ENCODE results near the gene LRRC59. TPM values are rescaled to one million over a fixed set of nuclear protein-coding genes. Genes with fewer than 3 reads are reported as not detected.
"Not testable (repeated sequence)": the region's sequence is repeated elsewhere in the genome, so short reads cannot be mapped to it uniquely, and the experiment has no call there.

LRRC59 gene
- total RNA-seq, 3 donors from 2014 or later (not counting 1 experiment from before 2014, with no cell fraction given), result 55.6 to 62.7 (median 56.0) TPM

- ATAC-seq (no peak), DNase-seq (no peak)
- intact Hi-C loops (cut with micrococcal nuclease), result no loop called here
- Histone ChIP-seq H3K36me3 (ENCODE audit: control insufficient read depth, insufficient read depth, low read length) (no peaks in the 10 kb centered on the region), H3K9me3 (ENCODE audit: control insufficient read depth, insufficient read depth, low read length) (no peaks in the 10 kb centered on the region), H3K27me3 (ENCODE audit: control insufficient read depth, insufficient read depth, low read length) (no peaks in the 10 kb centered on the region), H3K27ac (ENCODE audit: low read length) (no peak overlapping the region), H3K4me1 (ENCODE audit: control insufficient read depth, insufficient read depth, low read length) (no peaks in the 10 kb centered on the region), H3K4me3 (ENCODE audit: low read length) (no peak overlapping the region)
- Mint-ChIP-seq H3K4me3 (no peak overlapping the region), H3K36me3 (no peaks in the 10 kb centered on the region), H3K9me3 (peaks cover 0 to 3% of the 10 kb centered on the region in 2 donors), H3K27me3 (ENCODE audit: low read depth in 2 of 2) (peaks cover 7 to 21% of the 10 kb centered on the region in 2 donors), H3K4me1 (no peaks in the 10 kb centered on the region), H3K27ac (no peak overlapping the region)
- 87% methylated on average over 3 of the region's 3 CpGs for WGBS (ENCODE audit: insufficient coverage)
- TF ChIP-seq CTCF (IDR thresholded peaks at IDR 0.05), result no peak
Measured at GRCh38 chr17:50414808-50415207, 17.5 kb upstream of the LRRC59 start.

GRCh38 chr17:50412188-50412732 lies 14.9 kb upstream of the LRRC59 start:
- Mint-ChIP-seq H3K27ac (no peak overlapping the region), H3K36me3 (no peaks in the 10 kb centered on the region), H3K9me3 (no peaks in the 10 kb centered on the region), H3K27me3 (ENCODE audit: low read depth in 2 of 2) (peaks cover 0 to 12% of the 10 kb centered on the region in 2 donors), H3K4me3 (no peak overlapping the region), H3K4me1 (no peaks in the 10 kb centered on the region)
- ATAC-seq (no peak), DNase-seq (no peak)
- Histone ChIP-seq H3K4me1 (ENCODE audit: control insufficient read depth, insufficient read depth, low read length) (no peaks in the 10 kb centered on the region), H3K27ac (ENCODE audit: low read length) (no peak overlapping the region), H3K36me3 (ENCODE audit: control insufficient read depth, insufficient read depth, low read length) (no peaks in the 10 kb centered on the region), H3K4me3 (ENCODE audit: low read length) (no peak overlapping the region), H3K27me3 (ENCODE audit: control insufficient read depth, insufficient read depth, low read length) (no peaks in the 10 kb centered on the region), H3K9me3 (ENCODE audit: control insufficient read depth, insufficient read depth, low read length) (no peaks in the 10 kb centered on the region)
- intact Hi-C loops (cut with micrococcal nuclease), result no loop called here
- TF ChIP-seq CTCF (IDR thresholded peaks at IDR 0.05), result no peak
- 91% methylated on average over 4 of the region's 4 CpGs for WGBS (ENCODE audit: insufficient coverage)

GRCh38 chr17:50407921-50408320 lies 10.6 kb upstream of the LRRC59 start:
- no peak overlapping the region for H3K4me3 ChIP-seq (ENCODE audit: low read length)
- no peak overlapping the region for H3K27ac ChIP-seq (ENCODE audit: low read length)
- Mint-ChIP-seq H3K9me3 (no peaks in the 10 kb centered on the region), H3K27me3 (ENCODE audit: low read depth in 2 of 2) (peaks cover 22 to 26% of the 10 kb centered on the region in 2 donors), H3K36me3 (no peaks in the 10 kb centered on the region), H3K4me1 (no peaks in the 10 kb centered on the region), H3K4me3 (no peak overlapping the region), H3K27ac (no peak overlapping the region)
- ATAC-seq (no peak), DNase-seq (no peak)
- no peak for TF ChIP-seq CTCF (IDR thresholded peaks at IDR 0.05)
- H3K27me3 ChIP-seq (ENCODE audit: control insufficient read depth, insufficient read depth, low read length), result no peaks in the 10 kb centered on the region
- 86% methylated on average over 4 of the region's 4 CpGs for WGBS (ENCODE audit: insufficient coverage)
- no peaks in the 10 kb centered on the region for H3K36me3 ChIP-seq (ENCODE audit: control insufficient read depth, insufficient read depth, low read length)
- no peaks in the 10 kb centered on the region for H3K9me3 ChIP-seq (ENCODE audit: control insufficient read depth, insufficient read depth, low read length)
- H3K4me1 ChIP-seq (ENCODE audit: control insufficient read depth, insufficient read depth, low read length), result no peaks in the 10 kb centered on the region
- intact Hi-C loops (cut with micrococcal nuclease), result no loop called here

- Mint-ChIP-seq H3K27ac (no peak overlapping the region), H3K36me3 (no peaks in the 10 kb centered on the region), H3K4me1 (no peaks in the 10 kb centered on the region), H3K27me3 (ENCODE audit: low read depth in 2 of 2) (peaks cover 22 to 23% of the 10 kb centered on the region in 2 donors), H3K4me3 (no peak overlapping the region), H3K9me3 (no peaks in the 10 kb centered on the region)
- 81% methylated on average over 5 of the region's 5 CpGs for WGBS (ENCODE audit: insufficient coverage)
- Histone ChIP-seq H3K36me3 (ENCODE audit: control insufficient read depth, insufficient read depth, low read length) (no peaks in the 10 kb centered on the region), H3K4me3 (ENCODE audit: low read length) (no peak overlapping the region), H3K9me3 (ENCODE audit: control insufficient read depth, insufficient read depth, low read length) (no peaks in the 10 kb centered on the region), H3K27ac (ENCODE audit: low read length) (no peak overlapping the region), H3K27me3 (ENCODE audit: control insufficient read depth, insufficient read depth, low read length) (no peaks in the 10 kb centered on the region), H3K4me1 (ENCODE audit: control insufficient read depth, insufficient read depth, low read length) (no peaks in the 10 kb centered on the region)
- no peak for ATAC-seq
- no peak for DNase-seq
- intact Hi-C loops (cut with micrococcal nuclease), result no loop called here
- TF ChIP-seq CTCF (IDR thresholded peaks at IDR 0.05), result no peak
Measured at GRCh38 chr17:50406578-50406977, 9.3 kb upstream of the LRRC59 start.

GRCh38 chr17:50405351-50405750 lies 8.0 kb upstream of the LRRC59 start:
- H3K27me3 ChIP-seq (ENCODE audit: control insufficient read depth, insufficient read depth, low read length); H3K36me3 ChIP-seq (ENCODE audit: control insufficient read depth, insufficient read depth, low read length); ATAC-seq; H3K9me3 ChIP-seq (ENCODE audit: control insufficient read depth, insufficient read depth, low read length); H3K4me1 Mint-ChIP-seq; H3K4me3 ChIP-seq (ENCODE audit: low read length); H3K4me1 ChIP-seq (ENCODE audit: control insufficient read depth, insufficient read depth, low read length); H3K27ac ChIP-seq (ENCODE audit: low read length); H3K27ac Mint-ChIP-seq; H3K4me3 Mint-ChIP-seq; intact Hi-C loops (cut with micrococcal nuclease); DNase-seq; H3K9me3 Mint-ChIP-seq; H3K36me3 Mint-ChIP-seq: not testable (repeated sequence)
- peaks cover 22% of the 10 kb centered on the region in 2 donors for H3K27me3 Mint-ChIP-seq (ENCODE audit: low read depth in 2 of 2)
- WGBS (ENCODE audit: insufficient coverage), result 89% methylated on average over 4 of the region's 4 CpGs
